ENCODE results near the gene CHST12.
"Not testable (repeated sequence)": the region's sequence is repeated elsewhere in the genome, so short reads cannot be mapped to it uniquely, and the experiment has no call there.

CHST12 gene

GRCh38 chr7:2405201-2405600, 1.8 kb downstream of the CHST12 start:
- no peak for FAIRE-seq

GRCh38 chr7:2405601-2406345, 2.4 kb downstream of the CHST12 start:
- no peak for FAIRE-seq

GRCh38 chr7:2409745-2410414, 6.5 kb downstream of the CHST12 start:
- FAIRE-seq: no peak

- FAIRE-seq: no peak
Observed at GRCh38 chr7:2411049-2411448, 7.6 kb downstream of the CHST12 start.

- FAIRE-seq: no peak
Observed at GRCh38 chr7:2411815-2412586, 8.6 kb downstream of the CHST12 start.

- FAIRE-seq: no peak
Observed at GRCh38 chr7:2412587-2413201, 9.3 kb downstream of the CHST12 start.

GRCh38 chr7:2416063-2416462, 12.7 kb downstream of the CHST12 start:
- no peak for FAIRE-seq

- no peak for FAIRE-seq
Observed at GRCh38 chr7:2416650-2417049, 13.2 kb downstream of the CHST12 start.

GRCh38 chr7:2417178-2417577, 13.8 kb downstream of the CHST12 start:
- FAIRE-seq: not testable (repeated sequence)

- no peak for FAIRE-seq
Observed at GRCh38 chr7:2417981-2418481, 14.6 kb downstream of the CHST12 start.

- no peak for FAIRE-seq
Observed at GRCh38 chr7:2420216-2420933, 17.0 kb downstream of the CHST12 start.

GRCh38 chr7:2421943-2422310, 18.5 kb downstream of the CHST12 start:
- FAIRE-seq: no peak

- FAIRE-seq: no peak
Observed at GRCh38 chr7:2425749-2426148, 22.3 kb downstream of the CHST12 start.

- FAIRE-seq: no peak
Observed at GRCh38 chr7:2431260-2431867, 28.0 kb downstream of the CHST12 start.

GRCh38 chr7:2432910-2433712, 29.7 kb downstream of the CHST12 start:
- no peak for FAIRE-seq

GRCh38 chr7:2433713-2434550, 30.5 kb downstream of the CHST12 start:
- FAIRE-seq: no peak

GRCh38 chr7:2435146-2435545, 31.7 kb downstream of the CHST12 start:
- FAIRE-seq: no peak

- FAIRE-seq: no peak
Observed at GRCh38 chr7:2436341-2437104, 33.1 kb downstream of the CHST12 start.

GRCh38 chr7:2437136-2437535, 33.7 kb downstream of the CHST12 start:
- FAIRE-seq: no peak

All from colon (tissue), 2 donors.